Measurements from ENCODE around the gene RPL22.

Gene RPL22

GRCh38 chr1:6202256-6202655, 2.9 kb upstream of the RPL22 start:
- DNase-seq = no peak
- H3K36me3 ChIP-seq (ENCODE audit: insufficient read depth, low read length) = peaks cover 16% of the 10 kb centered on the region
- H3K4me1 ChIP-seq (ENCODE audit: insufficient read depth, low read length) = peaks cover 26% of the 10 kb centered on the region
- TF ChIP-seq CTCF (IDR thresholded peaks at IDR 0.05; ENCODE audit: borderline replicate concordance, extremely low read depth, low read length, poor library complexity, severe bottlenecking) (no peak), EZH2 (IDR thresholded peaks at IDR 0.05; ENCODE audit: borderline replicate concordance, low read depth, low read length, severe bottlenecking) (no peak)
- H3K27me3 ChIP-seq (ENCODE audit: insufficient read depth, low read length, poor library complexity) = no peaks in the 10 kb centered on the region
- no peak overlapping the region for H2AFZ ChIP-seq (ENCODE audit: low read depth, low read length)
- no peaks in the 10 kb centered on the region for H3K9me3 ChIP-seq (ENCODE audit: insufficient read depth, low read length, severe bottlenecking)
- H3K9ac ChIP-seq (ENCODE audit: low read depth, low read length) = no peak overlapping the region
- H3K27ac ChIP-seq (ENCODE audit: low read length) = no peak overlapping the region
- no peak overlapping the region for H3K4me3 ChIP-seq (ENCODE audit: low read depth in 1 of 2, low read length in 2 of 2)
- peaks cover 20% of the 10 kb centered on the region for H4K20me1 ChIP-seq (ENCODE audit: insufficient read depth, low read length)
- H3K79me2 ChIP-seq (ENCODE audit: insufficient read depth, low read length) = peaks cover 25% of the 10 kb centered on the region
- ATAC-seq (ENCODE audit: insufficient read depth, low read depth) = no peak
- no peak overlapping the region for H3K4me2 ChIP-seq (ENCODE audit: insufficient read depth, low read length)

DNA sequence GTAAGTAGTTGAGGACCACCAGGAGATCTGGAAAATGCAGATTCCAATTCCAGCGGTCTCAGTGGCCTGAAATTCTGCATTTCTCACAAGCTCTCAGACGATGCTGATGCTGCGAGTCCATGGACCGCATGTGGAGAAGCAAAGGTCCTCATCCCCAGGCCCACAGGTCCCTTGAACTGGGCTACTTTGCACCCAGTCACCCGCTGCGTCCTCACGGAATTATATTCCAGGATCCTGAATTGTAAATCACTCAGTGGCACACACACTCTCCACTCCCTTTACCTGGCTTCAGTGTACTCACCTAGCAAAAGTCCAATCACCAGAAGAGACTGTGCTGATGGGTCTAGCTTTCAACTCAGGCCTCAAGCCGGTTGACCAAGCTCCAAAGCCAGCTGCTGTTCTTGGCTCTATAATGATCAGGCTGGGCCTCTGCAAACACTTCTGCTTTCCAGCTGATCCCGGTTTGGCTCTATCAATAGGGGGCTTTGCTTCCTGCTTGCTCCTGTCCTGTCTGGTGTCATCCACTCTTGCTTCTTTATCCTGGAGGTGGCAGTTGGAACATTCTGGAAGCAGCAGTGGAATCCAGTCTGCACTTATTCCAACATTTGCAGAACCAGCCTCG, 904 bp upstream of the RPL22 start:
- H3K79me2 ChIP-seq (ENCODE audit: insufficient read depth, low read length) = peaks cover 45% of the 10 kb centered on the region
- no peaks in the 10 kb centered on the region for H3K27me3 ChIP-seq (ENCODE audit: insufficient read depth, low read length, poor library complexity)
- peaks cover 40% of the 10 kb centered on the region for H3K4me1 ChIP-seq (ENCODE audit: insufficient read depth, low read length)
- H3K27ac ChIP-seq (ENCODE audit: low read length) = peak overlapping the region; percentile 86
- DNase-seq = no peak
- H3K4me3 ChIP-seq (ENCODE audit: low read depth in 1 of 2, low read length in 2 of 2) = peak overlapping the region; percentile 13 to 77; a peak in 3 of 4 replicates
- peak overlapping the region; percentile 67 for H3K4me2 ChIP-seq (ENCODE audit: insufficient read depth, low read length)
- H2AFZ ChIP-seq (ENCODE audit: low read depth, low read length) = peak overlapping the region; percentile 86
- ATAC-seq (ENCODE audit: insufficient read depth, low read depth) = no peak
- no peaks in the 10 kb centered on the region for H3K9me3 ChIP-seq (ENCODE audit: insufficient read depth, low read length, severe bottlenecking)
- peaks cover 35% of the 10 kb centered on the region for H3K36me3 ChIP-seq (ENCODE audit: insufficient read depth, low read length)
- H4K20me1 ChIP-seq (ENCODE audit: insufficient read depth, low read length) = peaks cover 39% of the 10 kb centered on the region
- H3K9ac ChIP-seq (ENCODE audit: low read depth, low read length) = peak overlapping the region; percentile 96
- TF ChIP-seq EZH2 (IDR thresholded peaks at IDR 0.05; ENCODE audit: borderline replicate concordance, low read depth, low read length, severe bottlenecking) (no peak), CTCF (IDR thresholded peaks at IDR 0.05; ENCODE audit: borderline replicate concordance, extremely low read depth, low read length, poor library complexity, severe bottlenecking) (no peak)

- Histone ChIP-seq H3K4me2 (ENCODE audit: insufficient read depth, low read length) (peak overlapping the region; percentile 76), H3K36me3 (ENCODE audit: insufficient read depth, low read length) (peaks cover 48% of the 10 kb centered on the region), H3K4me1 (ENCODE audit: insufficient read depth, low read length) (peaks cover 42% of the 10 kb centered on the region), H3K27ac (ENCODE audit: low read length) (peak overlapping the region; percentile 89), H2AFZ (ENCODE audit: low read depth, low read length) (peak overlapping the region; percentile 73), H3K27me3 (ENCODE audit: insufficient read depth, low read length, poor library complexity) (no peaks in the 10 kb centered on the region), H3K9ac (ENCODE audit: low read depth, low read length) (peak overlapping the region; percentile 96), H3K79me2 (ENCODE audit: insufficient read depth, low read length) (peaks cover 59% of the 10 kb centered on the region), H3K4me3 (ENCODE audit: low read depth in 1 of 2, low read length in 2 of 2) (peak overlapping the region; percentile 77 to 96), H4K20me1 (ENCODE audit: insufficient read depth, low read length) (peaks cover 50% of the 10 kb centered on the region), H3K9me3 (ENCODE audit: insufficient read depth, low read length, severe bottlenecking) (no peaks in the 10 kb centered on the region)
- ATAC-seq (ENCODE audit: insufficient read depth, low read depth) (peak; percentile 8), DNase-seq (peak; percentile 34)
- TF ChIP-seq CTCF (IDR thresholded peaks at IDR 0.05; ENCODE audit: borderline replicate concordance, extremely low read depth, low read length, poor library complexity, severe bottlenecking) (peak; percentile 11), EZH2 (IDR thresholded peaks at IDR 0.05; ENCODE audit: borderline replicate concordance, low read depth, low read length, severe bottlenecking) (no peak)
These were observed 623 bp downstream of the RPL22 start for GRCh38 chr1:6198646-6199297.

Measured in DND-41 (cell line).